Pancreas (tissue), 10 donors: ENCODE measurements around the gene ISY1. TPM values are rescaled to one million over a fixed set of nuclear protein-coding genes. Genes with fewer than 3 reads are reported as not detected.
"Not testable (repeated sequence)": the region's sequence is repeated elsewhere in the genome, so short reads cannot be mapped to it uniquely, and the experiment has no call there.

Experiments used
- ATAC-seq, 4 donors: fragments of 200-7000 bp; cut with Tn5 transposase; one replicate each; pipeline versions ENCODE4 v1.8.0 to v1.9.1; 2020; ENCODE audit warnings: mild to moderate bottlenecking in 4 of 4, moderate library complexity in 4 of 4
- DNase-seq, 6 donors: peaks; one replicate each; pipeline ENCODE4 v3.0.0-alpha.2; 2020
- FAIRE-seq: peaks from 2 replicates; lab custom pipeline; 2012; peaks lifted over from hg19 to GRCh38; lab: Jason Lieb, UNC
- H3K27ac ChIP-seq, 4 donors: fragments of 200-600 bp; sonication (generic); 1 replicate in 3 of 4; 2 replicates in 1 of 4; pipeline versions ENCODE4 v1.5.0 to v1.8.0; 2020
- H3K27me3 ChIP-seq, 4 donors: fragments of 200-600 bp; one replicate each; pipeline ENCODE4 v1.8.0; 2021
- H3K36me3 ChIP-seq, 3 donors: fragments of 200-600 bp; sonication (generic) in 1 of 3; one replicate each; pipeline versions ENCODE4 v1.5.0 to v1.8.0; 2020 to 2021
- H3K4me1 ChIP-seq, 3 donors: fragments of 200-600 bp; one replicate each; pipeline ENCODE4 v1.8.0; 2021
- H3K4me3 ChIP-seq, 4 donors: fragments of 200-600 bp; sonication (generic) in 2 of 4; one replicate each; pipeline versions ENCODE4 v1.5.0 to v1.8.0; 2020 to 2021
- H3K9me3 ChIP-seq, 4 donors: fragments of 200-600 bp; one replicate each; pipeline ENCODE4 v1.8.0; 2021
- WGBS, 2 donors: extraction: QIAGEN DNeasy Blood & Tissue Kit; methylation state at CpG; one replicate each; pipeline ENCODE4 v1.1.7; 2013; 5-methylcytosine and 5-hydroxymethylcytosine counted together
- intact Hi-C, 3 donors: fragments of 100-400 bp; cut with DNase I; formaldehyde crosslinking; loops; one replicate each; pipeline versions ENCODE4 v1.11.1 to v1.14.2; 2022
- polyA plus RNA-seq, 2 donors: library from polyadenylated mRNA; stranded (reverse); fragments of 200-250 nt; gene quantifications; one replicate each; pipeline ENCODE4 v1.2.3, GENCODE V29; 2013
- total RNA-seq, 6 donors: library from RNA; stranded (reverse); fragmentation: NEBNext Ultra II Directional in 4 of 6; extraction: Animal tissue kit (Norgen Biotek cat#: 25700) in 4 of 6; gene quantifications; one replicate each; pipeline versions ENCODE4 v1.2.1 to v1.2.4, GENCODE V29; 2021 to 2023
- TF ChIP-seq, protein P1 (sequence below), 4 donors: fragments of 200-600 bp; sonication (generic) in 3 of 4; IDR thresholded peaks; one replicate each; pipeline versions ENCODE4 v1.5.0 to v1.8.0; 2021; ENCODE audit warnings: antibody characterized with exemption in 4 of 4
- donor health status: healthy with polysubstance abuse.
- donor health status: DM: no; HTN: no; CAD: no; lungs with moderate emphysema.
- donor health status: DM: no; HTN: no; CAD: no.
- donor health status: control.
- donor health status: control.
- donor health status: Bipolar disorder and iron deficiency.
- donor health status: DM: yes; HTN: yes; CAD: no.
- donor health status: DM: no; HTN: no; CAD: no.
- donor health status: DM: no; HTN: no; CAD: no.
- donor health status: DM: yes; HTN: yes; CAD: no.

Gene ISY1
- total and polyA plus RNA-seq, 8 donors = 9.2 to 17.2 (median 13.8) TPM

DNA sequence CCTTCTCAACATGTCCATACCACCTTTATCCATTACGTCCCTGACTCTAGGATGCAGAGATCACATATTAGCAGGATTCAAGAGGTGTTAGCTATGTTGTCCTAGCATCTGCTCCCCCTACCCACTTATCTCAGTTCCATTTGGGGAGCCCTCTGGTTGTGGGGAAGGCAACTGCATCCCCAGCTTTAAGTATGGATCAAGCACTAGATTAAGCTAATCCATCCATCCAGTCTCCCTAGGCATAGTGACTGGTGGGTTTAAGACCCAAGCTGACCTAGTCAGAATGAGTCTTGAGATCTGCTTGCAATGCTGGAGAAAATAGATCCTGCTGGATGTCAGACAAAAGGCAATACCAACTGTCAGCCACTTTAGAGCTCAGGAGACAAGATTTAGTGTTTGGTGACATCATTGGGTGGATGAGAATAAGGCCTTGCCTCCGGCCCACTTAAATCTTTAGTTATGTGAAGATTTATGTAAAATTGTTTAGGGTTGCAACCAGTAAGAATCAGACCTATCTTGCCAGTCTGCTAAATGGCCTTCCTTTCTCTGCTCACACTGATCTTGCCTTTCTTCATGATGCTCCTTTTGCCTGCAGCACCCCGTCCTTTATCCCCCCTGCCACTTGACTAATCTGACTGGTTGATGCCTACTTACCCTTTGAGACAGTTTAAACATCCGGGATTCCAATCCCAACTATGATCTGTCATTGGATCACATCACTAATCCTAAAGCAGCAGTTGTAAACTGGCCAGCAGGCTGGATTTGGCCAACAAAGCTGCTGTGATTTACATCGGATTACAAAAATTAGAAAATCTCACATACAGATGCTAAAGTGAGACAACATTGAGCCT lies 2.1 kb upstream of the ISY1 start:
- intact Hi-C loops = no loop called here
- peaks cover 0 to 32% (median 0%) of the 10 kb centered on the region in 3 donors for H3K36me3 ChIP-seq
- H3K4me1 ChIP-seq = peaks cover 0 to 8% (median 0%) of the 10 kb centered on the region in 3 donors
- TF ChIP-seq, protein P1, sequence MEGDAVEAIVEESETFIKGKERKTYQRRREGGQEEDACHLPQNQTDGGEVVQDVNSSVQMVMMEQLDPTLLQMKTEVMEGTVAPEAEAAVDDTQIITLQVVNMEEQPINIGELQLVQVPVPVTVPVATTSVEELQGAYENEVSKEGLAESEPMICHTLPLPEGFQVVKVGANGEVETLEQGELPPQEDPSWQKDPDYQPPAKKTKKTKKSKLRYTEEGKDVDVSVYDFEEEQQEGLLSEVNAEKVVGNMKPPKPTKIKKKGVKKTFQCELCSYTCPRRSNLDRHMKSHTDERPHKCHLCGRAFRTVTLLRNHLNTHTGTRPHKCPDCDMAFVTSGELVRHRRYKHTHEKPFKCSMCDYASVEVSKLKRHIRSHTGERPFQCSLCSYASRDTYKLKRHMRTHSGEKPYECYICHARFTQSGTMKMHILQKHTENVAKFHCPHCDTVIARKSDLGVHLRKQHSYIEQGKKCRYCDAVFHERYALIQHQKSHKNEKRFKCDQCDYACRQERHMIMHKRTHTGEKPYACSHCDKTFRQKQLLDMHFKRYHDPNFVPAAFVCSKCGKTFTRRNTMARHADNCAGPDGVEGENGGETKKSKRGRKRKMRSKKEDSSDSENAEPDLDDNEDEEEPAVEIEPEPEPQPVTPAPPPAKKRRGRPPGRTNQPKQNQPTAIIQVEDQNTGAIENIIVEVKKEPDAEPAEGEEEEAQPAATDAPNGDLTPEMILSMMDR (IDR thresholded peaks at IDR 0.05) = no peak
- WGBS, 2 donors = 52 to 65% methylated on average over 5 of the region's 5 CpGs
- H3K27ac ChIP-seq = no peak overlapping the region
- no peak overlapping the region for H3K4me3 ChIP-seq
- H3K9me3 ChIP-seq = no peaks in the 10 kb centered on the region
- H3K27me3 ChIP-seq = no peaks in the 10 kb centered on the region
- FAIRE-seq (no peak), ATAC-seq (no peak), DNase-seq (no peak)

DNA sequence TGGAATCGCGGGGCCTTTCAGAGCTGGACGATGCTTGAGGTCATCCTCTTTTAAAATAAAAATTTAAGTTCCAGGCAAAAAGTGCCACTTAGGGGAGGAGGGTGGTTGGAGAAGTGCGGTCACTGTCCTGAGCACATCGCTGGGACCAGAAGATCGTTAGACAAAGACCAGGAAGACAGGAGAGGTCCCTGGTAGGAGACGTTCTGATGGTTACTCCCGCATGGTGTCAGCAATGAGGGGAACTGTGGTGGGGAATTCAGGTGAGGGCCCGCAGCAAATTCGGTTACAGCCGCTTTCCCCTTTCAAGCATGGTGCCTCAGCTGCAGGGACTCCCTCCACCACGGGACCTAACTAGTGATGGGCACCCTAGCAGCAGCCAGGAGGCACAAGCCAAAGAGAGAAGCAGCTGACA lies 1.0 kb upstream of the ISY1 start:
- Histone ChIP-seq H3K27me3 (no peaks in the 10 kb centered on the region), H3K4me1 (peaks cover 0 to 8% (median 0%) of the 10 kb centered on the region in 3 donors), H3K9me3 (no peaks in the 10 kb centered on the region), H3K27ac (peak overlapping the region; percentile 89 to 95 (median 92)), H3K4me3 (peak overlapping the region; percentile 45 to 78 (median 70)), H3K36me3 (peaks cover 0 to 32% (median 0%) of the 10 kb centered on the region in 3 donors)
- ATAC-seq (peak; percentile 5 to 19 (median 11)), FAIRE-seq (no peak), DNase-seq (peak in 2 of 6 donors; percentile 51 to 55)
- intact Hi-C loops = no loop called here
- 1 to 2% methylated on average over 12 of the region's 12 CpGs for WGBS, 2 donors
- TF ChIP-seq, protein P1 (IDR thresholded peaks at IDR 0.05) = no peak

DNA sequence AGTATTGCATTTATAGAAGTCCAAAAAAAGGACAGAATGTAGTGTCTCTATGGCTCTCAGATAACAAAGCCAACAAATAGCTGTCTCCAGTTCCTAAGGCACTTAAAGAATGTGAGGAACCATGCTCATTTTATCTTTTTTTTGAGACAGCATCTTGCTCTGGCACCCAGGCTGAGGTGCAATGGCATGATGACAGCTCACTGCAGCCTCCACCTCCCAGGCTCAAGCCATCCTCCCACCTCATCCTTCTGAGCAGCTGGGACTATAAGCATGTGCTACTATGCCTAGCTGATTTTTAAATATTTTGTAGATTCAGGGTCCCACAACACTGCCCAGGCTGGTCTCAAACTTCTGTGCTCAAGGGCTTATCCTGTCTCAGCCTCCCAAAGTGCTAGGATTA lies 16.1 kb downstream of the ISY1 start:
- no peak overlapping the region for H3K27ac ChIP-seq
- H3K4me1 ChIP-seq = no peaks in the 10 kb centered on the region
- H3K36me3 ChIP-seq = peaks cover 0 to 7% (median 5%) of the 10 kb centered on the region in 3 donors
- H3K27me3 ChIP-seq = no peaks in the 10 kb centered on the region
- no peak overlapping the region for H3K4me3 ChIP-seq
- ATAC-seq (no peak), DNase-seq (no peak), FAIRE-seq (no peak)
- H3K9me3 ChIP-seq = no peaks in the 10 kb centered on the region
- intact Hi-C loops = no loop called here
- TF ChIP-seq, protein P1 (IDR thresholded peaks at IDR 0.05) = no peak

DNA sequence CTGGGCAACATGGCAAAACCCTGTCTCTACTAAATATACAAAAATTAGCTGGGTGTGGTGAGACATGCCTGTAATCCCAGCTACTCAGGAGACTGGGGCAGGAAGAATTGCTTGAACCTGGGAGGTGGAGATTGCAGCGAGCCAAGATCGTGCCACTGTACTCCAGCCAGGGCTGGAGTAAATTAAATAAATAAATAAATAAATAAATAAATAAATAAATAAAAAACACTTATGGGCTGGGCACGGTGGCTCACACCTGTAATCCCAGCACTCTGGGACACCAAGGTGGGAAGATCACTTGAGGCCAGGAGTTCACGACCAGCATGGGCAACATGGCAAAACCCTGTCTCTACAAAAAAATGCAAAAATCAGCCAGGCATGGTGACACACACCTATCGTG lies 19.9 kb downstream of the ISY1 start:
- peaks cover 0 to 19% (median 7%) of the 10 kb centered on the region in 3 donors for H3K36me3 ChIP-seq
- DNase-seq, H3K27ac ChIP-seq, H3K27me3 ChIP-seq, H3K4me3 ChIP-seq, ATAC-seq, FAIRE-seq, H3K4me1 ChIP-seq, H3K9me3 ChIP-seq, intact Hi-C loops: not testable (repeated sequence)
- WGBS, 2 donors = 91 to 94% methylated on average over 5 of the region's 5 CpGs

DNA sequence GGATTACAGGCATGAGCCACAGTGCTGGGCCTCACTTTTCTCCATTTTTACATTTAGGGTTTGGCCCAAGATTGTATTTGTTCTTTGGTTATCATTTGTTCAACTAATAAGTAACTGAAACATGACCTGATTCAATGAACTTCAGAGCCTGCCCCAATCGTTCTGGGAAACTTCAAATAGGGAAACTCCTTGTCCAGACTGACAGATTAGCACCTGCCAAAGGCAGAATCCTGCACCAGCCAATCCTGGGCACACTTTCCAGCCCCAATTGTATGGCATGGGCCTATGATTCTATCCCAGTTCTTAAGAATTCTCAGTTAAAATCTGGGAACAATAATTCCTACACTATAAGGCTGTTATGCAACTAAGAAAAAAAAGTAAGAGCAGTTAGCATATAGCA lies 21.0 kb downstream of the ISY1 start:
- DNase-seq (no peak), ATAC-seq (peak in 1 of 4 donors; percentile 37), FAIRE-seq (no peak)
- Histone ChIP-seq H3K9me3 (no peaks in the 10 kb centered on the region), H3K4me1 (no peaks in the 10 kb centered on the region), H3K36me3 (peaks cover 0 to 20% (median 7%) of the 10 kb centered on the region in 3 donors), H3K27me3 (no peaks in the 10 kb centered on the region), H3K27ac (no peak overlapping the region), H3K4me3 (no peak overlapping the region)
- WGBS, 2 donors = 4 to 14% methylated on average over 1 of the region's 1 CpG
- intact Hi-C loops = no loop called here
- TF ChIP-seq, protein P1 (IDR thresholded peaks at IDR 0.05) = no peak

DNA sequence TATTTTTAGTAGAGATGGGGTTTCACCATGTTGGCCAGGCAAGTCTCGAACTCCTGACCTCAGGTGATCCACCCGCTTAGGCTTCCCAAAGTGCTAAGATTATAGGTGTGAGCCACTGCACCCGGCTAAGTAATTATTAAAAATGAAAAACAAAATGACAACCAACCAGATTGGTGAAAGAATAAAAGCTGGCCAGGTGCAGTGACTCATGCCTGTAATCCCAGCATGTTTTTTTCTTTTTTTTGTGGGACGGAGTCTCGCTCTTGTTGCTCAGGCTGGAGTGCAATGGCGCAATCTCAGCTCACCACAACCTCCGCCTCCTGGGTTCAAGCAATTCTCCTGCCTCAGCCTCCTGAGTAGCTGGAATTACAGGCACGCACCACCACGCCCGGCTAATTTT lies 24.6 kb downstream of the ISY1 start:
- intact Hi-C loops = not testable (repeated sequence)
- WGBS, 2 donors = 95 to 96% methylated on average over 10 of the region's 10 CpGs

More for the DNA sequence above, 24.6 kb downstream of the ISY1 start:
- not testable (repeated sequence) for H3K27ac ChIP-seq, H3K27me3 ChIP-seq, FAIRE-seq, DNase-seq, H3K4me3 ChIP-seq, H3K9me3 ChIP-seq, ATAC-seq, H3K4me1 ChIP-seq
- H3K36me3 ChIP-seq = peaks cover 0 to 52% (median 28%) of the 10 kb centered on the region in 3 donors
